COLO668 (cell line): ENCODE data around the gene FKBP10.
"Not testable (repeated sequence)": the region's sequence is repeated elsewhere in the genome, so short reads cannot be mapped to it uniquely, and the experiment has no call there.

Experiments
- DNase-seq: peaks from one replicate; lab custom pipeline; 2025; ENCODE audit not compliant: unreplicated experiment; lab: John Stamatoyannopoulos, UW

FKBP10 gene

DNA sequence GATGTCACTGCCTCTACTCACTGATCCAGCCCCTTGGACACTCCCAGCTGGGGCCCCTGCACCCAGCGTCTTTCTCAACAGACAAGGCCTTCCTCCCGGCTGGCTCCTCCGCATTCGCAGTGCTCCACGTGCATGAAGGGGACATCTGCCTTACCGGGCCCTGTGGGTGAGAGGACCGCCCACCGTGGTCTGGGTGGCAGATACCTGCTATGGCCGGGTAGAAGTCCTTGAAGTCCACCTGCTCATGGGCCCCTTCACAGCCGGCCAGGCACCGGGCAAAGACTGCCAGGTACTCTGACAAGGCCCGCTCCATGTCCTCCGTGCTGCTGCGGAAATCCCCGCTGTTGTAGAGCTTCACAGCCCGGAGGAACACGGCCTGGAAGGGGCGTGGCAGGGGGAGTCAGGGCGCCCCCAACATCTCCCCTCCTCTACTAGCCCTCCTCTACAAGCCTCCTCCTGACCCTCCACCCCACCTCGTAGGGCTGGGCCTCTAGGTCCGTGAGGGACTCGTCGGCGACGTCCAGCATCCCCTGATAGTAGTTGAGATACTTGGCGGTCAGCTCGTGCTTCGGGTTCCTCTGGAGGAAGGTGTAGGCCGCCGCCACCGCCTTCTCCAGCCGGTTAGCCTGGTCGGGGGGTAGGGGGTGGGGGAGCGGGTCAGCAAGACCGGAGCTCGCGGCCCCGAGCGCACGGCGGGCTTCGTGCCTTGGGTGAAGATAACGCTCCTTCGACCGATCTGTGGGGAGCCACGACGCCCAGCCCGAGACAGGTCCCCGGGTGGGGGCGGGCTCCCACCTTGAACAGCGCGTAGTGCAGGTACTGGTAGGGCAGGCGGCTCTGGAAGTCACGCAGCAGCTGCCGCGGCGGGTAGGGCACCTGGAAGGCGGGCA lies 1.9 kb upstream of the FKBP10 start:
- DNase-seq: no peak

DNA sequence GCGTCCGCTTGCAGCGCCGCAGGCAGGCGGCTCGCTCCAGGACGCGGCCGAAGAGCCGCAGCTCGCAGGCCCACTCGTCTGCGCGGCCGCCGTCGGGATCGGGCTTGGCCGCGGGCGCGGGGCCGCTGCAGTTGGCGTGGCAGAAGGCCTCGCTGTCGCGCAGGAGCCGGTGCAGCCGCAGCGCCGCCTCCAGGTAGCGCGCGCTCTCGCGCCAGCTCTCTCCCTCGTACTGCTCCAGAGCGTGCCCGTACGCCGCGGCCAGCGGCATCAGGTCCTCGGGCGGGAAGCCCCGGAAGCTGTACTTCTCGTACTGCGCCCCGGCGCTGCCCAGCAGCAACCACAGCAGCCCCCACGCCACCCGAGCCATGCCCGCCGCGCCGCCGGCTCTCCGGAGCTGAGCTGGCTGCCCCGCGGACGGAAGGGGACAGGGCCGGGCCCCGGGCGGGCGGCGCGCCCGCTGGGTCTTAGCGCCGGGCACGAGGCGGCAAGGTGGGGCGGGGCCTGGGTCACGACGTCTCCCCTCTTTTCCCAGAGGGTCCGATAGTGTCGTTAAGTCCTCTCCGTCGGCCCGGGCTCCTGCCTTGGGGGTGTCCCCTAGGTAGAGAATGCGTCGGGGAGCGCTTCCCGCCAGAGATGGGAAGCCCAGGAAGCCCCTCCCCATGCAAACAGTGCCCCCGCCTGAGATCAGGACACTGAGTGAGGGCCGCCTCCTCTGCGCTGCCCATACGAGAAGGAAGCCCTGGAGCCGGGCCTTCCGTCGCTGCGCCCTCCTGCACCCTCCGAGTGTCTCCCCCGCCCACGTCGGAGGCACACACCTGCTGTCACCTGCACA lies 1.0 kb upstream of the FKBP10 start, which contains the start of gene P3H4:
P3H4 (minus strand) TSS at position 401 of the 832 bp plus-strand sequence; CDS start at position 367, 34 bp downstream.
- peak; percentile 79 for DNase-seq

DNA sequence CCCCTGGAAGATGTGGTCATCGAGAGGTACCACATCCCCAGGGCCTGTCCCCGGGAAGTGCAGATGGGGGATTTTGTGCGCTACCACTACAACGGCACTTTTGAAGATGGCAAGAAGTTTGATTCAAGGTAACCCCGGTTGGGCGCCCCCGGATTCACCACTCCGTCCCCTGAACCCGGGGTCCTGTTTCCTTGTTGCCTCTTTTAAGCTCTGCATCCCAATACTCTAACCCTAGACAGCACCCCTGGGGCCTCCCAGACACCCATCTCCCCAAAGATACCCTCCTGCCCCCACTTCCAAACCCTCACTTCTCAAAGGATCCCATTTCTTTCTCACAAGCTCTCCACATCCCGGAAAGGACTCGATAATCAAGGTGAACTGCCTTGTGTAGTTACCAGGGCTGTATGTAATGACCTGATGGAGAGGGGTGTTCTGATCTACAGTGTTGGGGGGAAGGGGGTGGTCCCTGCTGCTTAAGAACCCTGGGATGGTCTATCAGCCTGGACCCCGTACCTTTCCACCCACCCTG lies 412 bp downstream of the FKBP10 start:
- no peak for DNase-seq

DNA sequence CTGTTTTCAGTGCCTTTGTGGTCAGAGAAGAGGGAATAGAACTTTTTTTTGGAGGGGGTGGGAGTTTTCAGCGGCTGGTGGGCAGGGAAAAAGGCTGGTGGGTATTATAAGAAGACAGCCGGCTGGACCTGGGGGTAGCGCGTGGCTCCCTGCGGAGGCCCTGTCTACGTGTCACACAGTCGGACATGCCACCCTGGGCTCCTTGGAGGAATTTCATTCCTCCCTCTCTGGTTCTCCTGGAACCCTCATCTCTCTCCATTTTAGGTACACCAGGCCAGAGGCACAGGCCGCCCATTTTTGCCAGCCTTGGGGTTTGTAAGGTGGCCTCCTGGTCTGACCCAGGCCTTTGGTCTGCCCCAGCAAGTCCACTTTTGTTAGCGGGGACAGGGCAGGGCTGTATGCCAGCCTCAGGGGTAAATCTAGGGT lies 908 bp downstream of the FKBP10 start:
- no peak for DNase-seq

DNA sequence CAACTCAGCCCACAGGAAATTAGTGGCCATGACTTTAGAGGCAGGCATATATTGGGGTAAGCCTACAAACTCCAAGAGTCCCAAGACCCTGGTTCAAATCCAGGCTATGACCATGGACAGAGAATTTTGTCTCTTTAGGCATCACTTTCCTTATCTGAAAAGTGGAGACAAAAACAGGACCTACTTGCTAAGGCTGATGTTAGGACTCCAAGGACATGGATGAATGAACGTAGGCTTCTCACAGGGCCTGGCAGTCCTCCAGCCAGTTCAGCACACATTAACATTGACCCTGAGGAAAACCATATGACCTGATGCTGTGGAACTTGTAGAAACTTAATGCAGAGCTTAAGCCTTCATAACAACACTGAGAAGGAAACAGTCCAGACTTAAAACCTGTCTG lies 1.4 kb downstream of the FKBP10 start:
- DNase-seq: no peak

DNA sequence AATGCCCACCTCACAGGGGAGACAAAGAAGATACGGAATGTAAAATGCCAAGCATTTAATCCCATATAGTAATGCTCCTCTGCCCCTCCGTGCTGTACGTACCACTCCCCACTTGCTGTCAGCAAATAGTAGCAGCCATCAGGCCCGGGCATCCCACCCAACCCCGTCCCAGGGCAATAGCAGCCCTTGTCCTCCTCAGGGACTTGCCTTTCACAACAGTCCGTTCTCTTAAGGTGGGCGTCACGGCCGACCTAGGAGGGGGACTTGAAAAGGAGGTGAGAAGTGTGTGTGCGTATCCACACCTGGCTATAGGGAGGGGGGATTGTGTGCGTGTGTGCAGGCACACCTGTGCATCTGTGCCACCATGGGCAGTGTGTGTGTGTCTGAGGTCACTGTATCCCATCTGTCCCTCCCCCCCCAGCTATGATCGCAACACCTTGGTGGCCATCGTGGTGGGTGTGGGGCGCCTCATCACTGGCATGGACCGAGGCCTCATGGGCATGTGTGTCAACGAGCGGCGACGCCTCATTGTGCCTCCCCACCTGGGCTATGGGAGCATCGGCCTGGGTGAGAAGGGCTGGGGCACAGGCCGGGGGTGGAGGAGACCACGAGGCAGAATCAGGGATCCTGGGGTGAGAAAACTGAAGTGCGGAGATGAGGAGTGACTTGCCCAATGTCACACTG lies 4.0 kb downstream of the FKBP10 start:
- no peak for DNase-seq

DNA sequence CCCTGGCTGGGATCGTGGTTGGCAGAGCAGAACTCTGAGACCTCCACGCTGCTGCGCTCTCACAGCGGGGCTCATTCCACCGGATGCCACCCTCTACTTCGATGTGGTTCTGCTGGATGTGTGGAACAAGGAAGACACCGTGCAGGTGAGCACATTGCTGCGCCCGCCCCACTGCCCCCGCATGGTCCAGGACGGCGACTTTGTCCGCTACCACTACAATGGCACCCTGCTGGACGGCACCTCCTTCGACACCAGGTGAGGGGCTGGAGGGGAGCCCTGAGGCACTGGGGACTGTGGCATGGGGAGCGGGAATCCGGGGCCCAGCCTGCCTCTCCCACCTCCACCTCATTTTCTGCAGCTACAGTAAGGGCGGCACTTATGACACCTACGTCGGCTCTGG lies 5.2 kb downstream of the FKBP10 start:
- DNase-seq: no peak

DNA sequence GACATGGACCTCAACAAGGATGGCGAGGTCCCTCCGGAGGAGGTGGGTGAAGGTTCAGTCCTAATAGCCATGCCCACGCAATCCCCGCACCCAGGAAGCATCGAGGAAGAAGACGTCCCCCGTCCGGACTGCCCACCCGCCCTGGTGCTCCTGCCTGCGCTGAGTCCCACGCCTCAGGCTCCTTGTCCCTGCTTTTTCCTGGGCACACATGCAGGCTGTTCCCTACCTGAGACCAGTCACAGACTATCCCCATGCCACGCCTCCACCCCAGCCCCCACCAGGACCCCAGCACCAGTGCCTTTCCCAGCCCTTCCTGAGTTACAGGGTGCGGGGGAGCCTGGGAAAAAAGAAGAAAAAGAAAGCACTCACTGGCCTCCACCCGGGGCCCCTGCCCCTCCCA lies 9.0 kb downstream of the FKBP10 start:
- DNase-seq: no peak

DNA sequence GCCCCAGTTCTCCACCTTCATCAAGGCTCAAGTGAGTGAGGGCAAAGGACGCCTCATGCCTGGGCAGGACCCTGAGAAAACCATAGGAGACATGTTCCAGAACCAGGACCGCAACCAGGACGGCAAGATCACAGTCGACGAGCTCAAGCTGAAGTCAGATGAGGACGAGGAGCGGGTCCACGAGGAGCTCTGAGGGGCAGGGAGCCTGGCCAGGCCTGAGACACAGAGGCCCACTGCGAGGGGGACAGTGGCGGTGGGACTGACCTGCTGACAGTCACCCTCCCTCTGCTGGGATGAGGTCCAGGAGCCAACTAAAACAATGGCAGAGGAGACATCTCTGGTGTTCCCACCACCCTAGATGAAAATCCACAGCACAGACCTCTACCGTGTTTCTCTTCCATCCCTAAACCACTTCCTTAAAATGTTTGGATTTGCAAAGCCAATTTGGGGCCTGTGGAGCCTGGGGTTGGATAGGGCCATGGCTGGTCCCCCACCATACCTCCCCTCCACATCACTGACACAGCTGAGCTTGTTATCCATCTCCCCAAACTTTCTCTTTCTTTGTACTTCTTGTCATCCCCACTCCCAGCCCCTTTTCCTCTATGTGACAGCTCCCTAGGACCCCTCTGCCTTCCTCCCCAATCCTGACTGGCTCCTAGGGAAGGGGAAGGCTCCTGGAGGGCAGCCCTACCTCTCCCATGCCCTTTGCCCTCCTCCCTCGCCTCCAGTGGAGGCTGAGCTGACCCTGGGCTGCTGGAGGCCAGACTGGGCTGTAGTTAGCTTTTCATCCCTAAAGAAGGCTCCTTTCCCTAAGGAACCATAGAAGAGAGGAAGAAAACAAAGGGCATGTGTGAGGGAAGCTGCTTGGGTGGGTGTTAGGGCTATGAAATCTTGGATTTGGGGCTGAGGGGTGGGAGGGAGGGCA lies 9.7 kb downstream of the FKBP10 start:
- DNase-seq: no peak

DNA sequence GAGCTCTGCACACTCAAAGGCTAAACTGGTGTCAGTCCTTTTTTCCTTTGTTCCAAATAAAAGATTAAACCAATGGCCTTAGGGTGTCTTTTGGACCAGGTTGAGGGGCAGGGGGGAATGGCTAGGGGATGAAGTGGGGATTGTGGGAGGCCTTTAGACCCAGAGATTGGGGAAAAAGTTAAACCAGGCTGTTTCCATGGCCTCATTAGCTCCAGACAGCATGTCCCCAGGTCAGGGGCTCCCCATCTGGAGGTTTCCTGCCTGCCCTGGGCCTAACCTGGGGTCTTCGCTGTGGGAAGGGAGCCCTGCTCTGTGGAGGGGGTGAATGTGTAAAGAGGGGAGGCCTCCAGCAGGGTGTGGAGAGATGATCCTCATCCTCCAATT lies 10.3 kb downstream of the FKBP10 start:
- no peak for DNase-seq

DNA sequence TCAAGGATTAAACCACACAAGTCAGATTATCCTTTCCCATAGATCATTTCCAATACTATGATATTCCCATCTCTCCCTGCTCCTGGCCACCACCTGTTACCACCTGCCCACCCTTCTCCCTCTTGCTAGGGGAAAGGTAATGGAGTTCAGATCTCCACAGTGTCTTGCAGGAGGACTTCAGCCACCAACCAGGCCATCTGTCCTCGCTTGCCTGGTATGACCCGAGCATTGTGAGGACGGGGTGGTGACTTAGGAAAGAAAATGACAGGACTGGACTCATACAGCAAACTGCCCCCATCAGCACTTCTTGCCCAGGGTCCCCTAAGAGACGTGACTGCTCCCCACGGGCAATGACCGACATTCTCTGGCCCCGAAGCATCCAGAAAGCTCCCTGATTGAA lies 10.8 kb downstream of the FKBP10 start:
- no peak for DNase-seq

DNA sequence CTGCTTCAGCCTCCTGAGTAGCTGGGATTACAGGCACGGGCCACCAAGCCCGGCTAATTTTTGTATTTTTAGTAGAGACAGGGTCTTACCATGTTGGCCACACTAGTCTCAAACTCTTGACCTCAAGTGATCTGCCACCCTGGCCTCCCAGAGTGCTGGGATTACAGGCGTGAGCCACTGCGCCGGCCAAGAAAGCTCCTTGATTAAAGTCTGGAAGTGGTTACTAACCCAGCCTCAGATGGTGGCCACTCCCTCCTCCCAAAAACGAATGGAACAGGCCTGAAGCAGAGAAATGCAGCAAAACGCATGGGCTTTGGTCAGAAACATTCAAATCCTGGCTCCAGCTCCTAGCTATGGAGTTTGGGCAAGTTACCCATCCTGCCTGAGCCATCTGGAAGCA lies 11.3 kb downstream of the FKBP10 start:
- no peak for DNase-seq

DNA sequence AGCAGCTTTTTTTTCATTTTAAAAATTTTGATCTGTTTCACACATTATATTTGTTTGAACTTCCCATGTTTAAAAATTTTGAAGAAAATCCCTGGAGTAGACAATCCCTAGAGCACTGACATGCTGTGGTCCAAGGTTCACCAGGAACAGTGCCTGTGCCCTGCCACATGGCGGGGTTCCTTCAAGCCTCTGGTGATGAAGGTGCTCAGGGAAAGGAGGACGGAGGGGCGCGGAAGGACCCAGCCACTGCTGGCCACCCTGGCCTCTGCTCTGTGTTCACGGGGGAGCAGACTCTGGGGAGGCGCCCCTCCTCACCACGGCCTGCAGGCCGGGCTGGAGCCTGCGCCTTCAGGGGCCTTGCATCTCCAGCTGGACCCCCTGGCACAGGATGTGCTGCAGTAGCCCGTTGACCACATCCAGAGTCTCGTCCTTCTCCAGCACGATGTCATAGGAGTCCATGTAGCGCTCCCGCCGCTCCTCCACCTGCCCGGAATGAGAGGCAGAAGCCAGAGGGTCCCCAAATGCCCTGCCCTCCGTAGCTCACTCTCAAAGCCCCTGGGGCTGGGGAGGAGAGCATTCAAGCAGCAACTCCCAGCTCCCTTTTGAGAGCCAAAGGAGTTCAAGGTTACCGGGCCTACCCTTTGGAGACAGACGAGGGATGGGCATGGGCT lies 12.5 kb downstream of the FKBP10 start:
- DNase-seq: no peak

DNA sequence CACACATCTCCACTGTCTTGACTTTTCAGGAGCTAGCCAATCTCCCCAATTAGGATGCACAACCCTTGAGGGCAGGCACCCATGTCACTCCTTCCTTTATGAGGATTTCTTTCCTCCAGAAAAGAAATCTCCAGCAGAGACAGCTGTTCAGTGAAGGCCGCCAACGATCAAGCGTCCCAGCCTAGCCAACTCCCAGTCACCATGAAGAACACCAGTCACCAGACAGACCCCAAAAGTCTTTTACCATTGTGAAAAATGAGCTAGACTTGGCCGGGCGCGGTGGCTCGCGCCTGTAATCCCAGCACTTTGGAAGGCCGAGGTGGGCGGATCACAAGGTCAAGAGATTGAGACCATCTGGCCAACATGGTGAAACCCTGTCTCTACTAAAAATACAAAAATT lies 17.2 kb downstream of the FKBP10 start:
- not testable (repeated sequence) for DNase-seq

DNA sequence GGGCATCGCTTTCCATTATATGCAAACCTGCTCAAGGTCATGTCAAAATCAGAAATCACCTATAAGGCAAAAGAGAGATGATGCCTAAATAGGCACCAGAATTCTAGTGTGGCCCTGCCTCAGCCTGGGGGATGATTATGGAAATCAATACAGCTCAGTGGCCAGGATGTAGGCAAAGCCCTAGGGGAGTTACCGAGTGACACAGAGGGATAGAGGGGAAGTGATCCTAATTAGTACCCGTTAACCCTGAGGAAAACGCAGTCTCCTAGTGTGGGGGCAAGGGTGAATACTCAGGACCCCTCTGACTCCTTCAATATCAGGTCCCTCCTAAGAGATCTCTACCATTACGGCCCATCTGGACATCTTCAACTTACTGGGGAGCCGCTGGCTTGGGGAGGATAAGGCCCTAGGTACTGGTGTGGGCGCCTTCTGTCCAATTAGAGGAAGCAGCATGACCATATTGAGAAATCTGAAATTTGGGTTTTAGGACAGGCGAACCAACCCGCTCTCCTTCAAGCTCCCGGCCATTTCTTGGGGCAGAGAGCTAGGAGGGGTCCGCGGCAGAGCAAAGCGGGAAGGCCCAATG lies 22.5 kb downstream of the FKBP10 start:
- DNase-seq: no peak

DNA sequence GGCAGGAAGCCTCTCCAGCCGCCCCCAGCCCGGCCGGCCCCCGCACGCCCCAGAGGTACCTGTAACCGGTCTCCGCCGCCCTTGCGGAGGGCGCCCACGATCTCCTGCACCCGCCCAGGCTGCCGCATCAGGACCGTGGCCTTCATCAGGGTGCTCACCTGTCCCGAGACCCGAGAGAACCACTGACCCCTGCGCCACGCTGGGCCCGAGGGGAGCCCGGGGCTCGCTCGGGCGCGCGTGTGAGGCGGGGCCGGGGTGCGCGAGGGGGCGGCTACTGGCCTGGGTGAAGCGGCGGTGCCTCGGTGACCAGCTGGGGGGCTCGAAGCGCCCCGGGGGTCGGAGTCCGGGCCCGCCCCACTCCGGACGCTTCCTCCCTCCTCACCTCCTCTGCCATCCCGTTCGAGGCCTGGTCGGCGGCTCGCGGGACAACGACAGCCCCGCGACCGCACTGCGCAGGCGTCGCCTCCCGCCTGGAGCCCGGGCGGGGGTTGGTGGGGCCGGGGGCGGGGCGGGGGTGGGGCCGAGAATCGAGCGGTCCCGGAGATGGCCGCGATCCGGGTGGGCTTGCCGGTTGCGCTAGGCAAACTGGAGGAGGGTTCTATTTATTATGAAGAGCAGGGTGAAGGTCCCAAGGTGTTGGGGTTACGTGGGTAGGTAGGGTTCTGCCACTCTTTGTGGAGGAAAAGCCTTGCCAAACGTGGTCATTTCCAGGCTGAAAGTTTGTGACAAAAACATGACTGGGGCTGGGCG lies 23.2 kb downstream of the FKBP10 start, which contains the start of gene NT5C3B:
NT5C3B (minus strand) TSS at position 433 of the 750 bp plus-strand sequence; CDS start at position 394, 39 bp downstream.
- no peak for DNase-seq

DNA sequence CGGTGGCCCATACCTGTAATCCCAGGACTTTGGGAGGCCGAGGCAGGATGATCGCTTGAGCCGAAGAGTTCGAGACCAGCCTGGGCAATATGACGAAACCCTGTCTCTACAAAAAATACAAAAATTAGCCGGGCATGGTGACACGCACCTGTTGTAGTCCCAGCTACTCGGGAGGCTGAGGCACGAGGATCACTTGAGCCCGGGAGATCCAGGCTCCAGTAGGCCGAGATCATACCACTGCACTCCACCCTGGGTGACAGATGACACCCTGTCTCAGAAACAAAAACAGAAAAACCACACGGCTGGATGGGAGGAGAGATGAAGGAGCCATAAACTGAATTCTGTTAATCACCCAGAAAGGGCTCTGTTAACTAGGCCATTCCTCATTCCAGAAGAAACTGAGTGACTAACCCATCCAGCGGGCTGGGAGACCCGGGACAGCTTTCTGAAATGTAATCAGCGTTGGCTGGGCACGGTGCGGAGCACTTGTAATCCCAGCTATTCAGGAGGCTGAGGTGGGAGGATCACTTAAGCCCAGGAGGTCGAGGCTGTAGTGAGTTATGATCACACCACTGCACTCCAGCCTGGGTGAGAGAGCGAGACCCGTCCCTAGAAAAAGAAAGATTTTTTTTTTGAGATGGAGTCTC lies 23.9 kb downstream of the FKBP10 start:
- DNase-seq: no peak
